H9 (cell line): ENCODE data around the gene FBXW4. TPM values are rescaled to one million over a fixed set of nuclear protein-coding genes. Genes with fewer than 3 reads are reported as not detected.

Experiments
- DNase-seq: peaks from one replicate; pipeline ENCODE4 v3.0.0-alpha.2; 2017
- H2AFZ ChIP-seq: one replicate; pipeline ENCODE4 v1.6.1; 2013; ENCODE audit warnings: mild to moderate bottlenecking, low read length, control low read depth, moderate library complexity
- H2AK5ac ChIP-seq: 2 replicates; pipeline ENCODE4 v1.6.1; 2013; ENCODE audit warnings: low read length, control low read depth, mixed read lengths; ENCODE audit not compliant: insufficient read length
- H2BK120ac ChIP-seq: one replicate; pipeline ENCODE4 v1.6.1; 2013; ENCODE audit warnings: low read depth, mild to moderate bottlenecking, low read length, control low read depth, inconsistent platforms; ENCODE audit not compliant: poor library complexity, severe bottlenecking
- H2BK12ac ChIP-seq: 2 replicates; pipeline ENCODE4 v1.6.1; 2013; ENCODE audit warnings: low read length, control low read depth, mixed read lengths, low read depth; ENCODE audit not compliant: insufficient read length
- H2BK15ac ChIP-seq: 2 replicates; pipeline ENCODE4 v1.6.1; 2013; ENCODE audit warnings: low read depth, low read length, control low read depth
- H2BK20ac ChIP-seq: one replicate; pipeline ENCODE4 v1.6.1; 2013; ENCODE audit warnings: low read depth, mild to moderate bottlenecking, low read length, control low read depth, inconsistent platforms; ENCODE audit not compliant: poor library complexity, severe bottlenecking
- H2BK5ac ChIP-seq: 2 replicates; pipeline ENCODE4 v1.6.1; 2013; ENCODE audit warnings: low read length, control low read depth, mixed read lengths; ENCODE audit not compliant: insufficient read length
- H3K14ac ChIP-seq: 2 replicates; pipeline ENCODE4 v1.6.1; 2013; ENCODE audit warnings: low read length, control low read depth; ENCODE audit not compliant: insufficient read depth
- H3K18ac ChIP-seq: 2 replicates; pipeline ENCODE4 v1.6.1; 2013; ENCODE audit warnings: low read depth, mild to moderate bottlenecking, mixed read lengths, low read length, control low read depth; ENCODE audit not compliant: insufficient read length
- H3K23ac ChIP-seq: 2 replicates; pipeline ENCODE4 v1.6.1; 2013; ENCODE audit warnings: low read length, control low read depth, mixed read lengths, low read depth; ENCODE audit not compliant: insufficient read length
- H3K23me2 ChIP-seq: 2 replicates; pipeline ENCODE4 v1.6.1; 2013; ENCODE audit warnings: low read depth, mild to moderate bottlenecking, mixed read lengths, low read length, control low read depth; ENCODE audit not compliant: insufficient read length, poor library complexity, severe bottlenecking
- H3K27ac ChIP-seq: 2 replicates; pipeline ENCODE4 v1.5.1; 2013; ENCODE audit warnings: low read length, control low read depth, mixed read lengths, low read depth; ENCODE audit not compliant: insufficient read length
- H3K27me3 ChIP-seq: 2 replicates; pipeline ENCODE4 v1.6.1; 2013; ENCODE audit warnings: low read length, control low read depth, inconsistent platforms; ENCODE audit not compliant: insufficient read depth
- H3K4ac ChIP-seq: 2 replicates; pipeline ENCODE4 v1.6.1; 2013; ENCODE audit warnings: low read depth, mild to moderate bottlenecking, control low read depth, inconsistent platforms, low read length, moderate library complexity
- H3K4me1 ChIP-seq: 2 replicates; pipeline ENCODE4 v1.6.1; 2013; ENCODE audit warnings: low read length, control low read depth, inconsistent platforms; ENCODE audit not compliant: insufficient read depth
- H3K4me2 ChIP-seq: 2 replicates; pipeline ENCODE4 v1.6.1; 2013; ENCODE audit warnings: low read length, control low read depth, mixed read lengths; ENCODE audit not compliant: insufficient read length, insufficient read depth
- H3K56ac ChIP-seq: 2 replicates; pipeline ENCODE4 v1.6.1; 2013; ENCODE audit warnings: low read depth, mild to moderate bottlenecking, mixed read lengths, low read length, control low read depth; ENCODE audit not compliant: insufficient read length
- H3K79me1 ChIP-seq: 2 replicates; pipeline ENCODE4 v1.6.1; 2013; ENCODE audit warnings: low read depth, mild to moderate bottlenecking, moderate library complexity, low read length, control low read depth, inconsistent platforms; ENCODE audit not compliant: insufficient read depth, poor library complexity, severe bottlenecking
- H3K79me2 ChIP-seq: 2 replicates; pipeline ENCODE4 v1.6.1; 2013; ENCODE audit warnings: low read length, control low read depth, inconsistent platforms; ENCODE audit not compliant: insufficient read depth
- H3K9ac ChIP-seq: 2 replicates; pipeline ENCODE4 v1.6.1; 2013; ENCODE audit warnings: low read length, control low read depth, mixed read lengths; ENCODE audit not compliant: insufficient read length; ENCODE audit errors: extremely low read depth
- H3K9me3 ChIP-seq: one replicate; pipeline ENCODE4 v1.6.1; 2013; ENCODE audit warnings: low read depth, low read length, inconsistent platforms; ENCODE audit not compliant: control insufficient read depth
- H3T11ph ChIP-seq: one replicate; pipeline ENCODE4 v1.6.1; 2013; ENCODE audit warnings: mild to moderate bottlenecking, low read length, control low read depth, inconsistent platforms
- H4K20me1 ChIP-seq: one replicate; pipeline ENCODE4 v1.6.1; 2013; ENCODE audit not compliant: control insufficient read depth, insufficient read length, insufficient read depth
- H4K5ac ChIP-seq: 2 replicates; pipeline ENCODE4 v1.6.1; 2013; ENCODE audit warnings: low read depth, mild to moderate bottlenecking, mixed read lengths, low read length, control low read depth; ENCODE audit not compliant: insufficient read length
- H4K8ac ChIP-seq: replicated peaks from 2 replicates; pipeline ENCODE4 v1.6.1; 2013; ENCODE audit warnings: low read length, control low read depth, mixed read lengths, low read depth; ENCODE audit not compliant: insufficient read length
- H4K91ac ChIP-seq: 2 replicates; pipeline ENCODE4 v1.6.1; 2013; ENCODE audit warnings: low read depth, mild to moderate bottlenecking, moderate library complexity, mixed read lengths, low read length, control low read depth; ENCODE audit not compliant: insufficient read length
- H3K27ac Mint-ChIP-seq, 3 experiments: 2 replicates in 2 of 3; 3 replicates in 1 of 3; pipeline ENCODE4 v1.8.0; 2020 to 2021; ENCODE audit warnings: mixed read lengths in 3 of 3, mild to moderate bottlenecking in 1 of 3, moderate library complexity in 1 of 3
- H3K27me3 Mint-ChIP-seq: 2 replicates; pipeline ENCODE4 v1.8.0; 2021; ENCODE audit warnings: low read depth, mild to moderate bottlenecking, moderate library complexity, mixed read lengths
- H3K36me3 Mint-ChIP-seq, 3 experiments: 2 replicates in 2 of 3; 3 replicates in 1 of 3; pipeline ENCODE4 v1.8.0; 2020 to 2021; ENCODE audit warnings: low read depth in 3 of 3, mixed read lengths in 3 of 3; ENCODE audit not compliant: insufficient read depth in 1 of 3
- H3K4me1 Mint-ChIP-seq, 2 experiments: 2 replicates each; pipeline ENCODE4 v1.8.0; 2020; ENCODE audit warnings: mixed read lengths in 2 of 2
- H3K4me3 Mint-ChIP-seq, 2 experiments: 2 replicates in 1 of 2; 3 replicates in 1 of 2; pipeline ENCODE4 v1.8.0; 2020 to 2021; ENCODE audit warnings: mild to moderate bottlenecking in 2 of 2, mixed read lengths in 2 of 2, moderate library complexity in 1 of 2
- H3K9me3 Mint-ChIP-seq, 2 experiments: 2 replicates in 1 of 2; 3 replicates in 1 of 2; pipeline ENCODE4 v1.8.0; 2020; ENCODE audit warnings: mild to moderate bottlenecking in 2 of 2, mixed read lengths in 2 of 2, moderate library complexity in 1 of 2
- CTCF ChIP-seq: fragments of 200-600 bp; sonication (generic); conservative IDR thresholded peaks from 3 replicates; pipeline ENCODE4 v1.8.0; 2021; ENCODE audit warnings: antibody characterized with exemption, mild to moderate bottlenecking
- WGBS: extraction: QIAGEN DNeasy Blood & Tissue Kit; methylation state at CpG from one replicate; pipeline ENCODE4 v1.1.7; 2013; ENCODE audit warnings: missing lambda C conversion rate, low lambda C conversion rate, mixed read lengths; ENCODE audit not compliant: insufficient read length; ENCODE audit errors: extremely low coverage; 5-methylcytosine and 5-hydroxymethylcytosine counted together
- total RNA-seq: library from RNA; stranded (reverse); gene quantifications from 2 replicates; pipeline ENCODE4 v1.2.1, GENCODE V29; 2021

The FBXW4 gene
- total RNA-seq, 1 experiment from 2014 or later = 41.6 TPM

DNA sequence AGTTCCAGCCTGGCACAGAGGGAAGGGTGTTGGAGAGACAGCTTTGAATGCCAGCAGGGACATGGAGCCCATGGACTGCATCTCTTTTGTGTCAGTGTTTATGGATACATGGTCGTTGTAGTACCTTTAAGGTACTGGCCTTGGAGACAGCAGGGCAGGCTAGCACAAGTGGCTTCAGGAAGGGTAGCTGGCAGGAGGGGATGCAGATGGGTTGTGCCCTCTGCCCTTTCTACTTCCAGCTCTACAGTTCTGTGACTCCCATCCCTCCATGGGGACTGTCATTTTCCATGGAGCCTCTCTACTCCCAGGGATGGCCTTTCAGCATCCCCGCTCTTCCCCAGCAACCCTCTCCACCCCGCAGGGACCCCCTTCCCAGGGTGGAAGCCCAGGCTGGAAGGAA, 132.0 kb downstream of the FBXW4 start:
- Histone ChIP-seq H3K27ac (no peak overlapping the region), H2BK120ac (no peak overlapping the region), H2BK20ac (no peak overlapping the region), H4K8ac (no peak overlapping the region), H4K20me1 (no peaks in the 10 kb centered on the region), H3K9ac (no peak overlapping the region), H3K4me1 (no peaks in the 10 kb centered on the region), H3K27me3 (peaks cover 8% of the 10 kb centered on the region; the same call in 1 of the 2 replicates), H2BK5ac (no peak overlapping the region), H2AK5ac (no peak overlapping the region), H3K23ac (no peak overlapping the region), H4K91ac (no peak overlapping the region), H3K23me2 (no peaks in the 10 kb centered on the region), H3K14ac (no peak overlapping the region), H3K4ac (no peak overlapping the region), H3K18ac (no peak overlapping the region), H2BK12ac (no peak overlapping the region), H2BK15ac (no peak overlapping the region), H3K9me3 (no peaks in the 10 kb centered on the region), H3K56ac (no peak overlapping the region), H3K4me2 (no peak overlapping the region), H3T11ph (no peak overlapping the region), H3K79me2 (no peaks in the 10 kb centered on the region), H2AFZ (no peak overlapping the region), H3K79me1 (no peaks in the 10 kb centered on the region), H4K5ac (no peak overlapping the region)
- H3K27me3 Mint-ChIP-seq = peaks cover 52% of the 10 kb centered on the region
- no peak overlapping the region for H3K4me3 Mint-ChIP-seq
- peak; percentile 13 for DNase-seq
- no peaks in the 10 kb centered on the region; a peak in 1 of 7 replicates for H3K36me3 Mint-ChIP-seq
- WGBS = no CpG with 5 or more reads among the region's 3 CpGs
- H3K9me3 Mint-ChIP-seq = no peaks in the 10 kb centered on the region; a peak in 1 of 5 replicates
- TF ChIP-seq CTCF = no peak
- H3K27ac Mint-ChIP-seq = no peak overlapping the region
- H3K4me1 Mint-ChIP-seq = peaks cover 9 to 15% of the 10 kb centered on the region in 2 experiments
